GM23338 (cell line): ENCODE results near the gene PREP.

ENCODE experiments used
- CREB1 ChIP-seq: fragments of 250-450 bp; sonication (Bioruptor Pico); IDR thresholded peaks from 2 replicates; pipeline ENCODE4 v1.5.0; 2020; ENCODE audit warnings: low read depth, mild to moderate bottlenecking, moderate library complexity
- EZH2 ChIP-seq: fragments of 200-600 bp; sonication (generic); IDR thresholded peaks from one replicate; pipeline ENCODE4 v1.8.0; 2017; ENCODE audit warnings: antibody characterized with exemption, mild to moderate bottlenecking, low read depth; ENCODE audit not compliant: unreplicated experiment
- EZH2phosphoT487 ChIP-seq: fragments of 200-600 bp; sonication (generic); IDR thresholded peaks from one replicate; pipeline ENCODE4 v1.8.1; 2018; ENCODE audit warnings: antibody characterized with exemption; ENCODE audit not compliant: unreplicated experiment
- JUNB ChIP-seq: IDR thresholded peaks from one replicate; pipeline ENCODE4 v1.6.1; 2016; ENCODE audit warnings: antibody characterized with exemption; ENCODE audit not compliant: unreplicated experiment
- NANOG ChIP-seq: IDR thresholded peaks from 2 replicates; pipeline ENCODE4 v1.6.1; 2016; ENCODE audit warnings: antibody characterized with exemption, borderline replicate concordance
- POLR2AphosphoS5 ChIP-seq: IDR thresholded peaks from 2 replicates; pipeline ENCODE4 v1.6.1; 2016; ENCODE audit warnings: antibody characterized with exemption, low read depth
- STAT1 ChIP-seq: IDR thresholded peaks from one replicate; pipeline ENCODE4 v1.6.1; 2016; ENCODE audit warnings: antibody characterized with exemption; ENCODE audit not compliant: unreplicated experiment
- ZNF114 ChIP-seq: fragments of 250-450 bp; sonication (Bioruptor Pico); IDR thresholded peaks from 2 replicates; pipeline ENCODE4 v1.5.0; 2020; ENCODE audit warnings: mild to moderate bottlenecking, moderate library complexity
- ZNF331 ChIP-seq: fragments of 250-450 bp; sonication (Bioruptor Pico); IDR thresholded peaks from 2 replicates; pipeline ENCODE4 v1.5.0; 2020; ENCODE audit warnings: low read depth, mild to moderate bottlenecking, moderate library complexity
- TF ChIP-seq, protein P1 (sequence below), 2 experiments: fragments of 200-600 bp in 1 of 2; sonication (generic) in 1 of 2; conservative IDR thresholded peaks; 2 replicates each; pipeline versions ENCODE4 v1.5.1 to v1.6.1; 2016 to 2017; ENCODE audit warnings: antibody characterized with exemption in 2 of 2, low read depth in 2 of 2, mild to moderate bottlenecking in 2 of 2, moderate library complexity in 1 of 2
- TF ChIP-seq, protein P2 (sequence below): IDR thresholded peaks from one replicate; pipeline ENCODE4 v1.6.1; 2018; ENCODE audit warnings: antibody characterized with exemption; ENCODE audit not compliant: unreplicated experiment
- TF ChIP-seq, protein P3 (sequence below): IDR thresholded peaks from 2 replicates; pipeline ENCODE4 v1.6.1; 2016; ENCODE audit warnings: antibody characterized with exemption

DNA sequence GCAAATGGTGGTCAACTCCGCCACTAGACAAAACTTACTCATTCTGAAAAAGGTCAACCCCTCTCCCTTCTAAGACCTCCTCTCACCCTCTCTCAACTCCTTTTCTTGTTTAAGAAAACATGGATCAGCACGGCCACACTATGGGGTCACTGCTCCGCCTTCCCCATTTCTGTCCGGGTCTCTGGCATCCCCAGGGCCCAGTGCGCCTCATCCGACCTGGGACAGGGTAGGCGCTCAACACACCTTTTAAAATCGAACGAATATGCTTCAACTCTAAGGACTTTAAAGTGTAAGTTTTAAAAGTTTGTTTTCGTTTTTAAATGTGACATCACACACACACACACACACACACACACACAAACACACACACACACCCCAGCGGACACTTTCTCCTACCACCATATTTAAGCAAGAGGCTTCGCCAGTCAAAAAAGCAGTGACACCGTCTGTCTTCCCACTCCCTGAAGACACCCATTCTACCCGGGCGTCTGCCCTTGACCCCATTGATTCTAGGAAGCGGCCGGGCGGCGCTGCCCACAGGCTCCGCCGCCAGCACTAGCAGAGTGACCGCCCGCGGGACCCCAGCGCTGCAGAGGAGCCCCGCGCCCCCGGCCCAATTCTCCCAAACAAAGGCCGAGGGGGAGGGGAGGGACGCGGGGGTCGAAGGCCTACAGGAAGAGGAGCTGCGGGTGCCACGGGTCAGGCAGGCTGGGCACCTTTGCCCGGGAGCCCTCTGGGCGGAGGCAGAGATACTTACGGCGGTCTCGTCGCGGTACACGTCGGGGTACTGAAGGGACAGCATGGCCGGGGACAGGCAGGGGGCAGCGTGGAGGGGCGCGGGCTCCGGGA, 568 bp downstream of the PREP start:
- TF ChIP-seq JUNB (no peak), EZH2 (no peak), POLR2AphosphoS5 (no peak), EZH2phosphoT487 (no peak), ZNF331 (CRISPR knock-in tag) (no peak), CREB1 (no peak), STAT1 (no peak), NANOG (no peak), ZNF114 (CRISPR knock-in tag) (no peak)
- TF ChIP-seq, protein P1, sequence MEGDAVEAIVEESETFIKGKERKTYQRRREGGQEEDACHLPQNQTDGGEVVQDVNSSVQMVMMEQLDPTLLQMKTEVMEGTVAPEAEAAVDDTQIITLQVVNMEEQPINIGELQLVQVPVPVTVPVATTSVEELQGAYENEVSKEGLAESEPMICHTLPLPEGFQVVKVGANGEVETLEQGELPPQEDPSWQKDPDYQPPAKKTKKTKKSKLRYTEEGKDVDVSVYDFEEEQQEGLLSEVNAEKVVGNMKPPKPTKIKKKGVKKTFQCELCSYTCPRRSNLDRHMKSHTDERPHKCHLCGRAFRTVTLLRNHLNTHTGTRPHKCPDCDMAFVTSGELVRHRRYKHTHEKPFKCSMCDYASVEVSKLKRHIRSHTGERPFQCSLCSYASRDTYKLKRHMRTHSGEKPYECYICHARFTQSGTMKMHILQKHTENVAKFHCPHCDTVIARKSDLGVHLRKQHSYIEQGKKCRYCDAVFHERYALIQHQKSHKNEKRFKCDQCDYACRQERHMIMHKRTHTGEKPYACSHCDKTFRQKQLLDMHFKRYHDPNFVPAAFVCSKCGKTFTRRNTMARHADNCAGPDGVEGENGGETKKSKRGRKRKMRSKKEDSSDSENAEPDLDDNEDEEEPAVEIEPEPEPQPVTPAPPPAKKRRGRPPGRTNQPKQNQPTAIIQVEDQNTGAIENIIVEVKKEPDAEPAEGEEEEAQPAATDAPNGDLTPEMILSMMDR (conservative IDR thresholded peaks at IDR 0.05; ENCODE audit: low read depth in 2 of 2), result no peak
- TF ChIP-seq, protein P2, sequence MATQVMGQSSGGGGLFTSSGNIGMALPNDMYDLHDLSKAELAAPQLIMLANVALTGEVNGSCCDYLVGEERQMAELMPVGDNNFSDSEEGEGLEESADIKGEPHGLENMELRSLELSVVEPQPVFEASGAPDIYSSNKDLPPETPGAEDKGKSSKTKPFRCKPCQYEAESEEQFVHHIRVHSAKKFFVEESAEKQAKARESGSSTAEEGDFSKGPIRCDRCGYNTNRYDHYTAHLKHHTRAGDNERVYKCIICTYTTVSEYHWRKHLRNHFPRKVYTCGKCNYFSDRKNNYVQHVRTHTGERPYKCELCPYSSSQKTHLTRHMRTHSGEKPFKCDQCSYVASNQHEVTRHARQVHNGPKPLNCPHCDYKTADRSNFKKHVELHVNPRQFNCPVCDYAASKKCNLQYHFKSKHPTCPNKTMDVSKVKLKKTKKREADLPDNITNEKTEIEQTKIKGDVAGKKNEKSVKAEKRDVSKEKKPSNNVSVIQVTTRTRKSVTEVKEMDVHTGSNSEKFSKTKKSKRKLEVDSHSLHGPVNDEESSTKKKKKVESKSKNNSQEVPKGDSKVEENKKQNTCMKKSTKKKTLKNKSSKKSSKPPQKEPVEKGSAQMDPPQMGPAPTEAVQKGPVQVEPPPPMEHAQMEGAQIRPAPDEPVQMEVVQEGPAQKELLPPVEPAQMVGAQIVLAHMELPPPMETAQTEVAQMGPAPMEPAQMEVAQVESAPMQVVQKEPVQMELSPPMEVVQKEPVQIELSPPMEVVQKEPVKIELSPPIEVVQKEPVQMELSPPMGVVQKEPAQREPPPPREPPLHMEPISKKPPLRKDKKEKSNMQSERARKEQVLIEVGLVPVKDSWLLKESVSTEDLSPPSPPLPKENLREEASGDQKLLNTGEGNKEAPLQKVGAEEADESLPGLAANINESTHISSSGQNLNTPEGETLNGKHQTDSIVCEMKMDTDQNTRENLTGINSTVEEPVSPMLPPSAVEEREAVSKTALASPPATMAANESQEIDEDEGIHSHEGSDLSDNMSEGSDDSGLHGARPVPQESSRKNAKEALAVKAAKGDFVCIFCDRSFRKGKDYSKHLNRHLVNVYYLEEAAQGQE, result no peak
- TF ChIP-seq, protein P3, sequence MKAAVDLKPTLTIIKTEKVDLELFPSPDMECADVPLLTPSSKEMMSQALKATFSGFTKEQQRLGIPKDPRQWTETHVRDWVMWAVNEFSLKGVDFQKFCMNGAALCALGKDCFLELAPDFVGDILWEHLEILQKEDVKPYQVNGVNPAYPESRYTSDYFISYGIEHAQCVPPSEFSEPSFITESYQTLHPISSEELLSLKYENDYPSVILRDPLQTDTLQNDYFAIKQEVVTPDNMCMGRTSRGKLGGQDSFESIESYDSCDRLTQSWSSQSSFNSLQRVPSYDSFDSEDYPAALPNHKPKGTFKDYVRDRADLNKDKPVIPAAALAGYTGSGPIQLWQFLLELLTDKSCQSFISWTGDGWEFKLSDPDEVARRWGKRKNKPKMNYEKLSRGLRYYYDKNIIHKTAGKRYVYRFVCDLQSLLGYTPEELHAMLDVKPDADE, result no peak
